Caco-2 (cell line): ENCODE measurements around the gene SOSTDC1. TPM values are rescaled to one million over a fixed set of nuclear protein-coding genes. Genes with fewer than 3 reads are reported as not detected.
"Not testable (repeated sequence)": the region's sequence is repeated elsewhere in the genome, so short reads cannot be mapped to it uniquely, and the experiment has no call there.

Experiments used
- BruUV-seq: library from RNA; stranded (reverse); fragments of 400-500 nt; replicated peaks from 2 replicates; lab custom pipeline; 2021; lab: Mats Ljungman, UMichigan
- CTCF ChIA-PET: fragments of 300-600 bp; sonication (Branson Sonifier 250); formaldehyde crosslinking; loops from one replicate; lab custom pipeline; 2022; ENCODE audit warnings: antibody characterized with exemption; lab: Charles Lee
- POLR2A ChIA-PET: fragments of 300-600 bp; sonication (Branson Sonifier 250); formaldehyde crosslinking; loops from one replicate; lab custom pipeline; 2022; ENCODE audit warnings: antibody characterized with exemption; lab: Charles Lee
- DNase-seq, 2 experiments: peaks; one replicate each; pipeline versions ENCODE4 v3.0.0 to v3.0.0-alpha.2; 2020 to 2022
- H3K27me3 ChIP-seq: replicated peaks from 2 replicates; pipeline ENCODE4 v1.6.0; 2011; ENCODE audit warnings: low read length; ENCODE audit not compliant: control insufficient read depth, insufficient read depth
- H3K36me3 ChIP-seq: 2 replicates; pipeline ENCODE4 v1.5.1; 2011; ENCODE audit warnings: low read length; ENCODE audit not compliant: control insufficient read depth, insufficient read depth
- H3K4me1 ChIP-seq: fragments of 250-450 bp; sonication (Bioruptor Pico); 2 replicates; pipeline ENCODE4 v1.5.1; 2020; ENCODE audit warnings: mild to moderate bottlenecking
- H3K4me3 ChIP-seq: 2 replicates; pipeline ENCODE4 v1.5.1; 2011; ENCODE audit warnings: low read depth, mild to moderate bottlenecking, control low read depth, low read length
- H3K9me3 ChIP-seq: fragments of 250-450 bp; sonication (Bioruptor Pico); 2 replicates; pipeline ENCODE4 v1.5.1; 2020; ENCODE audit warnings: mild to moderate bottlenecking, moderate library complexity
- H3K27ac Mint-ChIP-seq: one replicate; pipeline ENCODE4 v1.8.0; 2022; ENCODE audit warnings: mixed read lengths; ENCODE audit not compliant: unreplicated experiment
- H3K27me3 Mint-ChIP-seq: one replicate; pipeline ENCODE4 v1.8.0; 2022; ENCODE audit warnings: mixed read lengths; ENCODE audit not compliant: insufficient read depth, unreplicated experiment
- H3K36me3 Mint-ChIP-seq: one replicate; pipeline ENCODE4 v1.8.0; 2022; ENCODE audit warnings: mild to moderate bottlenecking, mixed read lengths; ENCODE audit not compliant: insufficient read depth, unreplicated experiment
- H3K4me1 Mint-ChIP-seq: one replicate; pipeline ENCODE4 v1.8.0; 2022; ENCODE audit warnings: low read depth, mixed read lengths; ENCODE audit not compliant: unreplicated experiment
- H3K4me3 Mint-ChIP-seq: one replicate; pipeline ENCODE4 v1.8.0; 2022; ENCODE audit warnings: mild to moderate bottlenecking, moderate library complexity, mixed read lengths; ENCODE audit not compliant: unreplicated experiment
- H3K9me3 Mint-ChIP-seq: one replicate; pipeline ENCODE4 v1.8.0; 2022; ENCODE audit warnings: mixed read lengths; ENCODE audit not compliant: unreplicated experiment
- CTCF ChIP-seq, 2 experiments: fragments of 200-600 bp in 1 of 2; IDR thresholded peaks; 1 replicate in 1 of 2; 2 replicates in 1 of 2; pipeline versions ENCODE4 v1.5.1 to v1.8.0; 2011 to 2022; ENCODE audit warnings: antibody characterized with exemption in 1 of 2, control low read depth in 1 of 2, inconsistent platforms in 1 of 2, low read depth in 1 of 2, low read length in 1 of 2, mild to moderate bottlenecking in 1 of 2, moderate library complexity in 1 of 2; ENCODE audit not compliant: insufficient read depth in 1 of 2, severe bottlenecking in 1 of 2, unreplicated experiment in 1 of 2
- intact Hi-C: fragments of 100-400 bp; cut with micrococcal nuclease; formaldehyde crosslinking; loops from one replicate; pipeline ENCODE4 v1.10.0; 2022; ENCODE audit not compliant: unreplicated experiment
- total RNA-seq: library from RNA; stranded (reverse); gene quantifications from 2 replicates; pipeline ENCODE4 v1.2.3, GENCODE V29; 2022

The SOSTDC1 gene
- total RNA-seq, 1 experiment from 2014 or later = 8.4 TPM

- intact Hi-C loops = no loop called here
- Histone ChIP-seq H3K27me3 (no peaks in the 10 kb centered on the region), H3K36me3 (no peaks in the 10 kb centered on the region), H3K4me1 (no peaks in the 10 kb centered on the region; the same call in 1 of the 2 replicates), H3K9me3 (no peaks in the 10 kb centered on the region), H3K4me3 (no peak overlapping the region)
- DNase-seq = no peak
- H3K4me3 Mint-ChIP-seq = no peak overlapping the region
- no peaks in the 10 kb centered on the region for H3K36me3 Mint-ChIP-seq
- no peak for TF ChIP-seq CTCF (IDR thresholded peaks at IDR 0.05; ENCODE audit: insufficient read depth in 1 of 2, low read depth in 1 of 2, low read length in 1 of 2, severe bottlenecking in 1 of 2, unreplicated experiment in 1 of 2)
- no peaks in the 10 kb centered on the region for H3K4me1 Mint-ChIP-seq
- POLR2A ChIA-PET = no interaction called here
- CTCF ChIA-PET = no interaction called here
- BruUV-seq = no TSS peak
- peaks cover 8% of the 10 kb centered on the region for H3K9me3 Mint-ChIP-seq
- no peaks in the 10 kb centered on the region for H3K27me3 Mint-ChIP-seq
- no peak overlapping the region for H3K27ac Mint-ChIP-seq
Measured at GRCh38 chr7:16512097-16512496, 46.6 kb upstream of the SOSTDC1 start.

GRCh38 chr7:16511314-16511713 lies 45.8 kb upstream of the SOSTDC1 start:
- no peaks in the 10 kb centered on the region for H3K27me3 Mint-ChIP-seq
- no peak overlapping the region for H3K4me3 Mint-ChIP-seq
- H3K27ac Mint-ChIP-seq = no peak overlapping the region
- POLR2A ChIA-PET = no interaction called here
- H3K4me1 Mint-ChIP-seq = no peaks in the 10 kb centered on the region
- Histone ChIP-seq H3K27me3 (no peaks in the 10 kb centered on the region), H3K36me3 (no peaks in the 10 kb centered on the region), H3K4me1 (no peaks in the 10 kb centered on the region; the same call in 1 of the 2 replicates), H3K9me3 (no peaks in the 10 kb centered on the region), H3K4me3 (no peak overlapping the region)
- TF ChIP-seq CTCF (IDR thresholded peaks at IDR 0.05; ENCODE audit: insufficient read depth in 1 of 2, low read depth in 1 of 2, low read length in 1 of 2, severe bottlenecking in 1 of 2, unreplicated experiment in 1 of 2) = no peak
- CTCF ChIA-PET = no interaction called here
- H3K36me3 Mint-ChIP-seq = no peaks in the 10 kb centered on the region
- BruUV-seq = no TSS peak
- H3K9me3 Mint-ChIP-seq = peaks cover 8% of the 10 kb centered on the region
- no peak for DNase-seq
- intact Hi-C loops = no loop called here

GRCh38 chr7:16509829-16510228 lies 44.3 kb upstream of the SOSTDC1 start:
- H3K9me3 Mint-ChIP-seq = peaks cover 8% of the 10 kb centered on the region
- BruUV-seq = no TSS peak
- Histone ChIP-seq H3K9me3 (no peaks in the 10 kb centered on the region), H3K4me1 (no peaks in the 10 kb centered on the region; the same call in 1 of the 2 replicates), H3K27me3 (no peaks in the 10 kb centered on the region), H3K4me3 (no peak overlapping the region), H3K36me3 (no peaks in the 10 kb centered on the region)
- ChIA-PET POLR2A (no interaction called here), CTCF (interaction anchor here (1.7 kb wide), 1 partner anchor 55 kb away, joined by 6 read pairs; no protein-coding TSS in a partner anchor)
- no peaks in the 10 kb centered on the region for H3K4me1 Mint-ChIP-seq
- H3K36me3 Mint-ChIP-seq = no peaks in the 10 kb centered on the region
- H3K27ac Mint-ChIP-seq = no peak overlapping the region
- intact Hi-C loops = no loop called here
- no peak for TF ChIP-seq CTCF (IDR thresholded peaks at IDR 0.05; ENCODE audit: insufficient read depth in 1 of 2, low read depth in 1 of 2, low read length in 1 of 2, severe bottlenecking in 1 of 2, unreplicated experiment in 1 of 2)
- H3K27me3 Mint-ChIP-seq = no peaks in the 10 kb centered on the region
- no peak for DNase-seq
- no peak overlapping the region for H3K4me3 Mint-ChIP-seq

- H3K27ac Mint-ChIP-seq, H3K4me3 Mint-ChIP-seq, intact Hi-C loops, H3K27me3 ChIP-seq, H3K36me3 Mint-ChIP-seq, CTCF ChIA-PET, H3K9me3 Mint-ChIP-seq, H3K4me3 ChIP-seq, DNase-seq, BruUV-seq, H3K9me3 ChIP-seq, POLR2A ChIA-PET, H3K36me3 ChIP-seq, H3K27me3 Mint-ChIP-seq, H3K4me1 Mint-ChIP-seq: not testable (repeated sequence)
- peaks cover 11% of the 10 kb centered on the region; the same call in 1 of the 2 replicates for H3K4me1 ChIP-seq
Measured at GRCh38 chr7:16506422-16506821, 40.9 kb upstream of the SOSTDC1 start.
